Thymus (tissue), 11 donors: Measurements from ENCODE around the gene ZNF593. TPM values are rescaled to one million over a fixed set of nuclear protein-coding genes. Genes with fewer than 3 reads are reported as not detected.

ENCODE experiments used
- DNase-seq, 9 donors: peaks; one replicate each; pipeline ENCODE4 v3.0.0-alpha.2; 2013; ENCODE audit warnings: low spot score in 9 of 9, low read depth in 6 of 9, missing footprints in 1 of 9
- H3K27ac ChIP-seq, 2 donors: one replicate each; pipeline ENCODE4 v1.5.1; 2013; ENCODE audit warnings: control low read depth in 1 of 2, low read depth in 1 of 2, low read length in 1 of 2, mild to moderate bottlenecking in 1 of 2, moderate library complexity in 1 of 2
- H3K27me3 ChIP-seq, 2 donors: one replicate each; pipeline ENCODE4 v1.5.1; 2013; ENCODE audit warnings: low read length in 1 of 2; ENCODE audit not compliant: control insufficient read depth in 2 of 2, insufficient read depth in 1 of 2
- H3K36me3 ChIP-seq, 2 donors: one replicate each; pipeline ENCODE4 v1.5.1; 2013; ENCODE audit warnings: low read length in 1 of 2, mild to moderate bottlenecking in 1 of 2, moderate library complexity in 1 of 2; ENCODE audit not compliant: control insufficient read depth in 2 of 2, insufficient read depth in 2 of 2
- H3K4me1 ChIP-seq, 2 donors: one replicate each; pipeline ENCODE4 v1.5.1; 2013; ENCODE audit warnings: low read length in 2 of 2; ENCODE audit not compliant: control insufficient read depth in 2 of 2, insufficient read depth in 2 of 2
- H3K4me3 ChIP-seq, 2 donors: one replicate each; pipeline ENCODE4 v1.5.1; 2013; ENCODE audit warnings: low read length in 2 of 2, control low read depth in 1 of 2, mild to moderate bottlenecking in 1 of 2
- H3K9me3 ChIP-seq, 2 donors: one replicate each; pipeline ENCODE4 v1.5.1; 2013; ENCODE audit warnings: low read length in 1 of 2, mild to moderate bottlenecking in 1 of 2; ENCODE audit not compliant: control insufficient read depth in 2 of 2, insufficient read depth in 1 of 2
- WGBS: extraction: QIAGEN DNeasy Blood & Tissue Kit; methylation state at CpG from one replicate; pipeline ENCODE4 v1.1.7; 2013; 5-methylcytosine and 5-hydroxymethylcytosine counted together
- polyA plus RNA-seq: library from polyadenylated mRNA; stranded (reverse); fragments of 200-250 nt; gene quantifications from one replicate; pipeline ENCODE4 v1.2.3, GENCODE V29; 2013
- total RNA-seq: library from RNA; stranded (reverse); fragments of 120-200 nt; gene quantifications from one replicate; pipeline ENCODE4 v1.2.4, GENCODE V29; 2013
- donor health status: healthy.

ZNF593 gene
- total and polyA plus RNA-seq, 2 donors: 17.4 to 79.0 TPM

DNA sequence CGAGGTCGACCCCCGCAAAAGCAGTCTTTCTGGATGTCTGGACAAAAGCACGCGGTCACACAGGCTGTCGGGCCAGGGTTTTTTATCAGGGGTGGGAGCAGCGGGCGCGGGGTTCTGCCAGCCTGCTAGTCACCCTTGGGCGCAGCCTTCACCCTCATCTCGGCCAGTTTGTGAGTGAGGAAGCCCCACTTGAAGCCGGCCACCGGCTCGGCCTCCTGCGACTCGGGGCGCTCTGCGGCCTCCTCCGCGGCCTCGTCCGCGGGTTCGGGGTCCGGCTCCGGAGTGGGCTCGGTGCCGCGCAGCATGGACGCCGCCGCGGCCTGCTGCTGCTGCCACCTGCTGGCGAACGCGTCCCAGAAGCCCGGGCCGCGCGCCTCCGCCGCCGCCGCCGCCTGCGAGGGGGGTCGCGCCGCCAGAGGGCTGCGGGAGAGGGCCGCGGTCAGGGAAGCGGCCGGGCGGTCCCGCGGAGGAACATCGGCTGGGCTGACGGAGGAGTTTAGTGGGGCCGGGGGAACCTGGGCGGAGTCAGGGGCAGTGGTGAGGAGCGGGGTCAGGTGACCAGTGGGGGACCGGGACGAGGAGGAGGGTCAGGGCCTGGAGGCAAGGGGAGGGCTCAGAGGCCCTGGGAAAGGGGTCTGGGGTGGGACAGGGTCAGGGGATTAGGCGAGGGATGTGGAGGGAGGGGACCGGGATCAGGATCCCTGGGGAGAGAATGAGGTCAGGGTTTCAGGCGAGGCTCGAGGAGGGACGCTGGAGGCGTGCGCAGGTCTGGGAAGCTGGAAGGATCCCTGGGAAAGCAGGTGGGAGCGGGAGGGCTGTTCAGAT is 5.5 kb upstream of the ZNF593 start:
- Histone ChIP-seq H3K27me3 (peaks cover 27 to 61% of the 10 kb centered on the region in 2 donors), H3K36me3 (no peaks in the 10 kb centered on the region), H3K9me3 (peaks cover 0 to 8% of the 10 kb centered on the region in 2 donors), H3K4me1 (peaks cover 11 to 36% of the 10 kb centered on the region in 2 donors), H3K27ac (no peak overlapping the region), H3K4me3 (peak overlapping the region in 1 of 2 donors; percentile 14)
- WGBS: 14% methylated on average over 72 of the region's 72 CpGs
- DNase-seq: peak in 1 of 9 donors; percentile 53

DNA sequence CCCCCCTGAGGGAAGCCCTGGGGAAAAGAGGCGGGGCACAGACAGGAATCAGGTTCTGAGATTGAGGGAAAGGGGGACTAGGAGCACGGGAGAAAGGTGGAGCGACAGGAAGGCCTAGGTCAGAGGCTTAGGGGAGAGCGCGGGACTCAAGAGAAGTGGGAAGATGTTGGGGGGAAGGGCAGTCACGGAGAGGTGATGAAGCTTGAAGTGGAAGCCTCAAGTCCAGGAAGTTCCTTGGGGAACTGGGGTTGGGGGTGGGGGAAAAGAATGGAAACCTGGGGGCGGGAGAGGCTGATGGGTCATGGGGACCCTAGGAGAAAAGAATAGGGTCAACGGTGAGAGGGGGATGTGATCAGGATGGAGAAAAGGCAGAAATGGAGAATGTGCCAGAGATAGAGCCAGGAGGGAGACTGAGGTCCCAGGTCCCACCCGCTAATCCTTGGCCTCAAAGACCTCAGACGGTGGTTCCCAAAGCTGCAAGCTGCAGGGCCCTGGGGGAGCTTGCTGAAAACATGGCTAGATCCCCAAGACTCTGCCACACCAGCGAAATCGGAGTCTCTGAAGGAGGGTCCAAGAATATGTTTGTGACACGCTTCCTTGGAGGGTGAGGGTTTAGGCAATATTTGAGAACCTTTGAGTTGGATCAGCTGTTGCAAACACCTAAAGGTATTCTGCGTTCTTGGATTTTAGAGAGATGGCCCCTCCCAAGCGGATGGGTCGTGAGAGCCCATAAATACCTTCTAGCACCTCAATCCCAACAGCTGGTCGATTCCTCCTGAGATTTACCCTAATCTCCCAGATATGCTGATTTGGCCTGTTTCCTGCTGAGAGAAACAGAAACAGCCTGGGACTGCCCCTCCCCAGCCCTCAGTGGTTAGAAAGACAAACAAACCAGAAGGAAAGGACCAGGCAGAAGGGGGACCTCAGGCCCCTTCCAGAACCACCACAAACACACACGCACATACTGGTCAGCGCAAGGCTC is 4.6 kb upstream of the ZNF593 start:
- Histone ChIP-seq H3K36me3 (no peaks in the 10 kb centered on the region), H3K27me3 (peaks cover 27 to 67% of the 10 kb centered on the region in 2 donors), H3K4me3 (no peak overlapping the region), H3K27ac (no peak overlapping the region), H3K4me1 (peaks cover 12 to 44% of the 10 kb centered on the region in 2 donors), H3K9me3 (peaks cover 0 to 8% of the 10 kb centered on the region in 2 donors)
- WGBS: 81% methylated on average over 19 of the region's 19 CpGs
- no peak for DNase-seq

- peaks cover 0 to 8% of the 10 kb centered on the region in 2 donors for H3K9me3 ChIP-seq
- H3K4me1 ChIP-seq: peaks cover 15 to 43% of the 10 kb centered on the region in 2 donors
- H3K27ac ChIP-seq: no peak overlapping the region
- 77% methylated on average over 4 of the region's 4 CpGs for WGBS
- DNase-seq: peak in 1 of 9 donors; percentile 39
- H3K36me3 ChIP-seq: peaks cover 2 to 3% of the 10 kb centered on the region in 2 donors
- H3K4me3 ChIP-seq: no peak overlapping the region
- peaks cover 19 to 55% of the 10 kb centered on the region in 2 donors for H3K27me3 ChIP-seq
Measured at GRCh38 chr1:26166719-26167281, 2.9 kb upstream of the ZNF593 start.

DNA sequence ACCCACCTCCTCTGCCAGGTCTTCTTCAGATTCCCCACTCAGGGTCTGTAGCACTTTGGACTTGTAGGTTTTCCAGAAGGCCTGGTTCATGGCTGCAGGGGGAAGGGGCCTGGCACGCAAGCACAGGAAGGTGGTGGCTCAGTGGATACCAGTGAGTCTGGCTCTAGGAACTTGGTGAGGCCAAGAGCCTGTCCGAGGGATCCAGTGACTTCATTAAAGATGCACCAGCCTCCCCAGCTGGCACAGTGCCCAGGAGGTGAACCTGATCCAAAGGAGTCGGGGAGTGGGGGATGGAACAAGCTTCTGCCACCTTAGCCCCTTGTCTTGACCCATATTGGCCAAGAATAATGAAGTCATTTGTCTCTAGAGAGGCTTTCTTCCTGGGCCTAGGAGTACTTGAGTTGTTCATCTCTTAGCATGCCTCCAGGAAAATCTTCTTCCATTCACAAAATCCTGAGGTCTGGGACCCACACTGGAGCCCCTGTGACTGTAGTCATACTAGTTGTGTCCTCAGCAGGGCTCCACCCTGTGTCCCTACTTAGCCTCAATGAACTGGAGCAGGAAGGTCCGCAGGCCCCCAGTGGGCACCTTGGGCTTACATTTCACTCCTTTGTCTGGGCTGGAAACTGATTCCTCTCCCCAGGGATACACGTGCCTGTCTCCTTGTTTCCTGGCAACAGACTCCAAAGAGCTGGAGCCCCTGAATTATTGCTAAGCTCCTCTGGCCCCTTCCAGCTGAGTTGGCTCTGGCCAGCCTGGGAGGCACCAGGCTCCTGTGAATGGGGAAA is 1.1 kb upstream of the ZNF593 start, which contains the start of gene C1orf232:
Gene C1orf232 (minus strand): TSS at position 554 of the 788 bp plus-strand sequence. CDS start 464 bp downstream, at position 90.
- DNase-seq: no peak
- peaks cover 6 to 38% of the 10 kb centered on the region in 2 donors for H3K27me3 ChIP-seq
- H3K4me1 ChIP-seq: peaks cover 15 to 37% of the 10 kb centered on the region in 2 donors
- WGBS: 92% methylated on average over 5 of the region's 5 CpGs
- peak within 1 kb of the TSS in 1 of 2 donors; percentile 68 for H3K27ac ChIP-seq
- H3K36me3 ChIP-seq: peaks cover 2 to 3% of the 10 kb centered on the region in 2 donors
- no peaks in the 10 kb centered on the region for H3K9me3 ChIP-seq
- H3K4me3 ChIP-seq: peak within 1 kb of the TSS; percentile 67 to 87

GRCh38 chr1:26169198-26169554 is 532 bp upstream of the ZNF593 start:
- no peak for DNase-seq
- H3K4me1 ChIP-seq: peaks cover 14 to 32% of the 10 kb centered on the region in 2 donors
- WGBS: 93% methylated on average over 4 of the region's 4 CpGs
- H3K27me3 ChIP-seq: peaks cover 3 to 33% of the 10 kb centered on the region in 2 donors
- H3K36me3 ChIP-seq: peaks cover 2 to 3% of the 10 kb centered on the region in 2 donors
- no peak overlapping the region for H3K27ac ChIP-seq
- H3K9me3 ChIP-seq: no peaks in the 10 kb centered on the region
- peak overlapping the region in 1 of 2 donors; percentile 67 for H3K4me3 ChIP-seq

DNA sequence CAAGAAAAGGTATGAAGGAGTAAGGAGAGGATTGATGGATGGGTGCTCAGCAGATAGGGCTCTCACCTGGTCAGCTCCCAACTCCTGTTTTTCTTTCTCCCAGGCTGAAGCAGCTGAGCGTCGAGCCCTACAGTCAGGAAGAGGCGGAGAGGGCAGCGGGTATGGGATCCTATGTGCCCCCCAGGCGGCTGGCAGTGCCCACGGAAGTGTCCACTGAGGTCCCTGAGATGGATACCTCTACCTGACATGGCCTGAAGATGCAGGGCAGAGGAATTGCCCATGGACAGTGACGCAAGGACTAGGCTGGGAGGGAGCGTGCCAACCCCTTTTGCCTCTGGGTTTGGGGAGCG is 739 bp downstream of the ZNF593 start:
- H3K4me3 ChIP-seq: peak overlapping the region; percentile 67 to 87
- WGBS: 90% methylated on average over 9 of the region's 9 CpGs
- H3K36me3 ChIP-seq: peaks cover 2 to 3% of the 10 kb centered on the region in 2 donors
- no peaks in the 10 kb centered on the region for H3K9me3 ChIP-seq
- no peak for DNase-seq
- no peak overlapping the region for H3K27ac ChIP-seq
- peaks cover 10 to 27% of the 10 kb centered on the region in 2 donors for H3K4me1 ChIP-seq
- peaks cover 0 to 24% of the 10 kb centered on the region in 2 donors for H3K27me3 ChIP-seq

DNA sequence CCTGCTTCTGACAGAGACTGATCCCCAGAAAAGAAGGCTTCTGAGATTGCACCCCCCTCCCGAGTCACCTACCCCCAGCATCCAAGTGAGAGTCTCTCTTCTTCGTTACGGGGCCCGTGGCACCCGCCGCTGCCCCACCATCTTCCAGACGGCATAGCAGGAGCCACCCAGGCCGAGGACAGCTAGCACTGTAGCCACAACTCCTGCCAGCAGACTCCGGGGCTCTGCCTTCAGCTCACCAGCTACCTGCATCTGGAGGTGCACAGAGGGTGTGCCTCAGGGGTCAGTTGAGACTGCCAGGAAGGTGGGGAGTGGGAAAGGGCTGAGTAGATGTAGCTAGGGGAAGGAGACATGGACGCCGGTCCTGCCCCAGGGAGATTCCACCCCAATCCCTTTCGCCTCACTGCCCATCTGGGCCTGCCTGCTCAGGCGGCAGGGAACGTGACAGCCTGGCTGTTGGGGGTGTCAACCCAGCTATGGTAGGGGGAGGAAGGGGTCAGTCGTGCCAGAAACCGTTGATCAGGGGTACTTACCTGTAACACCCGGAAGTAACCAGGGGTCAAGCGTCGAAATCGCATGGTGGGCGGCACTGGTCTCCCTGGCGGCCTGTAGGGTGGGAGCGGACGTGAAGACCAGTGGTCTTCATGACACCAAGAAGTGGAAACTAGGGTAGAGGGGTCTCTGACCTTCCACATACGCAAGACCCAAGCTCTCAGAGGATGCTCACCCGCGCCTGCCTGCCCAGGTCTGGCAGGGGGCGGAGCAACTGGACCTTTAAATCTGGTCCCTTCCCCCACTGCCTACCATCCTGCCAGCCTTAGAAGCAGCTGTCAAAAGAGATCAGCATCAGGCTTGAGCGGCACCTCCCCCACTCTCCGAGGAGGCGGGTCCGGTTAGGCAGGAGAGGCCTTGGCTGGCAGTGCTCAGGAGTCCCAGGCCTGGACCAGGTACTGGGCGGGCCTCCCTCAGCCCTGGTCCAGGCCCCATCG is 1.7 kb downstream of the ZNF593 start, which contains the start of gene ZNF593OS:
Gene ZNF593OS (minus strand): TSS at position 749 of the 989 bp plus-strand sequence. CDS start 171 bp downstream, at position 578.
- no peaks in the 10 kb centered on the region for H3K9me3 ChIP-seq
- DNase-seq: no peak
- H3K4me1 ChIP-seq: peaks cover 10 to 26% of the 10 kb centered on the region in 2 donors
- H3K4me3 ChIP-seq: no peak within 1 kb of the TSS
- 97% methylated on average over 34 of the region's 34 CpGs for WGBS
- H3K27ac ChIP-seq: no peak within 1 kb of the TSS
- peaks cover 2 to 3% of the 10 kb centered on the region in 2 donors for H3K36me3 ChIP-seq
- H3K27me3 ChIP-seq: peaks cover 0 to 18% of the 10 kb centered on the region in 2 donors
